Caco-2 (cell line): ENCODE data around the gene PTS. TPM values are rescaled to one million over a fixed set of nuclear protein-coding genes. Genes with fewer than 3 reads are reported as not detected.

ENCODE experiments used
- BruUV-seq: library from RNA; stranded (reverse); fragments of 400-500 nt; replicated peaks from 2 replicates; lab custom pipeline; 2021; lab: Mats Ljungman, UMichigan
- CTCF ChIA-PET: fragments of 300-600 bp; sonication (Branson Sonifier 250); formaldehyde crosslinking; loops from one replicate; lab custom pipeline; 2022; ENCODE audit warnings: antibody characterized with exemption; lab: Charles Lee
- POLR2A ChIA-PET: fragments of 300-600 bp; sonication (Branson Sonifier 250); formaldehyde crosslinking; loops from one replicate; lab custom pipeline; 2022; ENCODE audit warnings: antibody characterized with exemption; lab: Charles Lee
- DNase-seq, 2 experiments: peaks; one replicate each; pipeline versions ENCODE4 v3.0.0 to v3.0.0-alpha.2; 2020 to 2022
- H3K27me3 ChIP-seq: replicated peaks from 2 replicates; pipeline ENCODE4 v1.6.0; 2011; ENCODE audit warnings: low read length; ENCODE audit not compliant: control insufficient read depth, insufficient read depth
- H3K36me3 ChIP-seq: 2 replicates; pipeline ENCODE4 v1.5.1; 2011; ENCODE audit warnings: low read length; ENCODE audit not compliant: control insufficient read depth, insufficient read depth
- H3K4me1 ChIP-seq: fragments of 250-450 bp; sonication (Bioruptor Pico); 2 replicates; pipeline ENCODE4 v1.5.1; 2020; ENCODE audit warnings: mild to moderate bottlenecking
- H3K4me3 ChIP-seq: 2 replicates; pipeline ENCODE4 v1.5.1; 2011; ENCODE audit warnings: low read depth, mild to moderate bottlenecking, control low read depth, low read length
- H3K9me3 ChIP-seq: fragments of 250-450 bp; sonication (Bioruptor Pico); 2 replicates; pipeline ENCODE4 v1.5.1; 2020; ENCODE audit warnings: mild to moderate bottlenecking, moderate library complexity
- H3K27ac Mint-ChIP-seq: one replicate; pipeline ENCODE4 v1.8.0; 2022; ENCODE audit warnings: mixed read lengths; ENCODE audit not compliant: unreplicated experiment
- H3K27me3 Mint-ChIP-seq: one replicate; pipeline ENCODE4 v1.8.0; 2022; ENCODE audit warnings: mixed read lengths; ENCODE audit not compliant: insufficient read depth, unreplicated experiment
- H3K36me3 Mint-ChIP-seq: one replicate; pipeline ENCODE4 v1.8.0; 2022; ENCODE audit warnings: mild to moderate bottlenecking, mixed read lengths; ENCODE audit not compliant: insufficient read depth, unreplicated experiment
- H3K4me1 Mint-ChIP-seq: one replicate; pipeline ENCODE4 v1.8.0; 2022; ENCODE audit warnings: low read depth, mixed read lengths; ENCODE audit not compliant: unreplicated experiment
- H3K4me3 Mint-ChIP-seq: one replicate; pipeline ENCODE4 v1.8.0; 2022; ENCODE audit warnings: mild to moderate bottlenecking, moderate library complexity, mixed read lengths; ENCODE audit not compliant: unreplicated experiment
- H3K9me3 Mint-ChIP-seq: one replicate; pipeline ENCODE4 v1.8.0; 2022; ENCODE audit warnings: mixed read lengths; ENCODE audit not compliant: unreplicated experiment
- CTCF ChIP-seq, 2 experiments: fragments of 200-600 bp in 1 of 2; IDR thresholded peaks; 1 replicate in 1 of 2; 2 replicates in 1 of 2; pipeline versions ENCODE4 v1.5.1 to v1.8.0; 2011 to 2022; ENCODE audit warnings: antibody characterized with exemption in 1 of 2, control low read depth in 1 of 2, inconsistent platforms in 1 of 2, low read depth in 1 of 2, low read length in 1 of 2, mild to moderate bottlenecking in 1 of 2, moderate library complexity in 1 of 2; ENCODE audit not compliant: insufficient read depth in 1 of 2, severe bottlenecking in 1 of 2, unreplicated experiment in 1 of 2
- intact Hi-C: fragments of 100-400 bp; cut with micrococcal nuclease; formaldehyde crosslinking; loops from one replicate; pipeline ENCODE4 v1.10.0; 2022; ENCODE audit not compliant: unreplicated experiment
- total RNA-seq: library from RNA; stranded (reverse); gene quantifications from 2 replicates; pipeline ENCODE4 v1.2.3, GENCODE V29; 2022

Gene PTS
- total RNA-seq, 1 experiment from 2014 or later = 78.0 TPM

GRCh38 chr11:112226831-112227401 lies 688 bp downstream of the PTS start:
- H3K36me3 Mint-ChIP-seq = peaks cover 54% of the 10 kb centered on the region

GRCh38 chr11:112227471-112227870 lies 1.2 kb downstream of the PTS start:
- no peaks in the 10 kb centered on the region for H3K9me3 ChIP-seq
- H3K4me3 ChIP-seq = peak overlapping the region; percentile 63; the same call in 1 of the 2 replicates
- intact Hi-C loops = no loop called here
- H3K4me1 Mint-ChIP-seq = peaks cover 16% of the 10 kb centered on the region
- H3K4me1 ChIP-seq = peaks cover 24% of the 10 kb centered on the region
- ChIA-PET CTCF (interaction anchor here (2.1 kb wide), 1 partner anchor 53 kb away, joined by 15 read pairs; no protein-coding TSS in a partner anchor), POLR2A (no interaction called here)
- no peak for DNase-seq
- H3K36me3 Mint-ChIP-seq = peaks cover 59% of the 10 kb centered on the region
- no peaks in the 10 kb centered on the region for H3K27me3 ChIP-seq
- H3K27me3 Mint-ChIP-seq = no peaks in the 10 kb centered on the region
- TF ChIP-seq CTCF (IDR thresholded peaks at IDR 0.05; ENCODE audit: insufficient read depth in 1 of 2, low read depth in 1 of 2, low read length in 1 of 2, severe bottlenecking in 1 of 2, unreplicated experiment in 1 of 2) = no peak
- no TSS peak for BruUV-seq
- H3K9me3 Mint-ChIP-seq = no peaks in the 10 kb centered on the region
- H3K36me3 ChIP-seq = peaks cover 3% of the 10 kb centered on the region; the same call in 1 of the 2 replicates
- H3K27ac Mint-ChIP-seq = peak overlapping the region; percentile 98
- H3K4me3 Mint-ChIP-seq = peak overlapping the region; percentile 98

More at GRCh38 chr11:112226831-112227401, 688 bp downstream of the PTS start:
- Histone ChIP-seq H3K36me3 (peaks cover 3% of the 10 kb centered on the region; the same call in 1 of the 2 replicates), H3K27me3 (no peaks in the 10 kb centered on the region), H3K4me1 (peaks cover 24% of the 10 kb centered on the region), H3K9me3 (no peaks in the 10 kb centered on the region), H3K4me3 (peak overlapping the region; percentile 63)
- no peak for DNase-seq
- H3K4me1 Mint-ChIP-seq = peaks cover 16% of the 10 kb centered on the region
- H3K9me3 Mint-ChIP-seq = no peaks in the 10 kb centered on the region
- peak overlapping the region; percentile 98 for H3K4me3 Mint-ChIP-seq
- ChIA-PET POLR2A (interaction anchor here (1.0 kb wide), 1 partner anchor 44 kb away, joined by 4 read pairs; no protein-coding TSS in a partner anchor), CTCF (interaction anchor here (0.6 to 2.1 kb wide), 2 partner anchors 53 to 1306 kb away, joined by 3 to 15 read pairs; no protein-coding TSS in a partner anchor)
- intact Hi-C loops = loop anchor here (1.0 kb wide), 3 partner anchors 14 to 53 kb away; no protein-coding TSS in a partner anchor
- BruUV-seq = no TSS peak
- TF ChIP-seq CTCF (IDR thresholded peaks at IDR 0.05; ENCODE audit: insufficient read depth in 1 of 2, low read depth in 1 of 2, low read length in 1 of 2, severe bottlenecking in 1 of 2, unreplicated experiment in 1 of 2) = no peak
- peak overlapping the region; percentile 98 for H3K27ac Mint-ChIP-seq
- no peaks in the 10 kb centered on the region for H3K27me3 Mint-ChIP-seq

GRCh38 chr11:112228706-112229105 lies 2.5 kb downstream of the PTS start:
- BruUV-seq = no TSS peak
- H3K4me3 ChIP-seq = no peak overlapping the region
- H3K4me1 ChIP-seq = peaks cover 13% of the 10 kb centered on the region
- H3K9me3 ChIP-seq = no peaks in the 10 kb centered on the region
- H3K27ac Mint-ChIP-seq = no peak overlapping the region
- peaks cover 3% of the 10 kb centered on the region; the same call in 1 of the 2 replicates for H3K36me3 ChIP-seq
- no peak for DNase-seq
- H3K9me3 Mint-ChIP-seq = no peaks in the 10 kb centered on the region
- H3K4me3 Mint-ChIP-seq = no peak overlapping the region
- H3K27me3 Mint-ChIP-seq = no peaks in the 10 kb centered on the region
- H3K27me3 ChIP-seq = no peaks in the 10 kb centered on the region
- H3K4me1 Mint-ChIP-seq = peaks cover 16% of the 10 kb centered on the region
- ChIA-PET CTCF (interaction anchor here (1.5 kb wide), 1 partner anchor 52 kb away, joined by 4 read pairs; no protein-coding TSS in a partner anchor), POLR2A (no interaction called here)
- intact Hi-C loops = no loop called here
- H3K36me3 Mint-ChIP-seq = peaks cover 65% of the 10 kb centered on the region
- TF ChIP-seq CTCF (IDR thresholded peaks at IDR 0.05; ENCODE audit: insufficient read depth in 1 of 2, low read depth in 1 of 2, low read length in 1 of 2, severe bottlenecking in 1 of 2, unreplicated experiment in 1 of 2) = no peak
